Measurements from ENCODE around the gene IFNL1.

The IFNL1 gene

GRCh38 chr19:39299404-39299803 lies 3.2 kb downstream of the IFNL1 start:
- no peak overlapping the region for H3K4me3 ChIP-seq (ENCODE audit: low read length)
- TF ChIP-seq CTCF (conservative IDR thresholded peaks at IDR 0.05; ENCODE audit: low read length) = no peak
- no peak for DNase-seq (ENCODE audit: low read depth)

DNA sequence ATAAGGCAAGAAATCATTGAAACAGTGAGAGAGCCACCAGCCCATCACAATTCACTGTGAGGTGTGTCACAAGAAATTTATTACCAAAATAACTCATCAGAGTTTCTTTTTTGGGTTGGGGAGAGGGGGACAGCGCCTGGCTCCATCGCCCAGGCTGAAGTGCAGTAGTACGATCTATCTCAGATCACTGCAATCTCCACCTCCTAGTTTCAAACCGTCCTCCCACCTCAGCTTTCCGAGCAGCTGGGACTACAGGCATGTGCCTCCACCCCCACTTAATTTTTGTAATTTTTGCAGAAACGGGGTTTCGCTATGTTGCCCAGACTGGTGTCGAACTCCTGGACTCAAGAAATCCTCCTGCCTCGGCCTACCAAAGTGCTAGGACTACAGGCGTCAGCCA lies 3.6 kb downstream of the IFNL1 start:
- no peak overlapping the region for H3K4me3 ChIP-seq (ENCODE audit: low read length)
- no peak for DNase-seq (ENCODE audit: low read depth)
- no peak for TF ChIP-seq CTCF (conservative IDR thresholded peaks at IDR 0.05; ENCODE audit: low read length)

GRCh38 chr19:39301021-39301420 lies 4.8 kb downstream of the IFNL1 start:
- no peak overlapping the region for H3K4me3 ChIP-seq (ENCODE audit: low read length)
- no peak for TF ChIP-seq CTCF (conservative IDR thresholded peaks at IDR 0.05; ENCODE audit: low read length)
- no peak for DNase-seq (ENCODE audit: low read depth)

GRCh38 chr19:39301562-39301961 lies 5.4 kb downstream of the IFNL1 start:
- H3K4me3 ChIP-seq (ENCODE audit: low read length) = no peak overlapping the region
- TF ChIP-seq CTCF (conservative IDR thresholded peaks at IDR 0.05; ENCODE audit: low read length) = no peak
- DNase-seq (ENCODE audit: low read depth) = no peak

GRCh38 chr19:39303373-39304184 lies 7.4 kb downstream of the IFNL1 start:
- no peak overlapping the region for H3K4me3 ChIP-seq (ENCODE audit: low read length)
- DNase-seq (ENCODE audit: low read depth) = no peak
- no peak for TF ChIP-seq CTCF (conservative IDR thresholded peaks at IDR 0.05; ENCODE audit: low read length)

DNA sequence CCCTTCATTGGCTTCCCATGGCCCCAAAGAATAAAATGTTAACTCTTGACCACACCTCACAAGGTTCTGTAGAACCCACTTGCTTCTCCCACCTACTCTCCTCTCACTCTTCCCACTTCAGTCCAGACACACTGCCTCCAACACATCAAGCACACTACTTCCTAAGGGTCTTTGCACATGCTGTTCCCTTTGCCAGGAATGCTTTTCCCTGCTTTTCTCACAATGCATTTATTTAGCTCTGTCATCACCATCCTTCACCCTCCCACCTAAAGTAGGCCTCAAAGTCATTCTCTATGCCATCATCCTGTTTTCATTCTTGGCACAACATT lies 7.9 kb downstream of the IFNL1 start:
- no peak for DNase-seq (ENCODE audit: low read depth)
- no peak overlapping the region for H3K4me3 ChIP-seq (ENCODE audit: low read length)
- no peak for TF ChIP-seq CTCF (conservative IDR thresholded peaks at IDR 0.05; ENCODE audit: low read length)
